Fibroblast of gingiva (primary cell): ENCODE measurements around the gene ATOH8.
A peak's percentile ranks its signal among the peaks of the same experiment; 100 is the strongest.

Experiments used
- DNase-seq: peaks from one replicate; pipeline ENCODE4 v3.0.0-alpha.2; 2011; ENCODE audit warnings: low read depth

The ATOH8 gene

GRCh38 chr2:85770786-85771409 is 17.1 kb downstream of the ATOH8 start:
- DNase-seq, result no peak

GRCh38 chr2:85771486-85771885 is 17.7 kb downstream of the ATOH8 start:
- DNase-seq, result no peak

GRCh38 chr2:85772019-85772745 is 18.4 kb downstream of the ATOH8 start:
- DNase-seq, result peak; percentile 100

GRCh38 chr2:85772841-85773491 is 19.2 kb downstream of the ATOH8 start:
- no peak for DNase-seq

GRCh38 chr2:85773692-85774091 is 19.9 kb downstream of the ATOH8 start:
- no peak for DNase-seq

GRCh38 chr2:85774126-85774978 is 20.6 kb downstream of the ATOH8 start:
- DNase-seq, result no peak

- no peak for DNase-seq
Measured at GRCh38 chr2:85775406-85776381, 21.9 kb downstream of the ATOH8 start.

- no peak for DNase-seq
Measured at GRCh38 chr2:85776672-85777071, 22.9 kb downstream of the ATOH8 start.

- DNase-seq, result no peak
Measured at GRCh38 chr2:85777441-85777861, 23.7 kb downstream of the ATOH8 start.

GRCh38 chr2:85778646-85779379 is 25.0 kb downstream of the ATOH8 start:
- DNase-seq, result no peak

GRCh38 chr2:85779641-85780315 is 26.0 kb downstream of the ATOH8 start:
- DNase-seq, result peak; percentile 53

- no peak for DNase-seq
Measured at GRCh38 chr2:85780316-85781012, 26.7 kb downstream of the ATOH8 start.

- DNase-seq, result no peak
Measured at GRCh38 chr2:85781013-85781332, 27.2 kb downstream of the ATOH8 start.

GRCh38 chr2:85783796-85784195 is 30.0 kb downstream of the ATOH8 start:
- DNase-seq, result no peak

- DNase-seq, result no peak
Measured at GRCh38 chr2:85784474-85784986, 30.7 kb downstream of the ATOH8 start.

- DNase-seq, result peak; percentile 80
Measured at GRCh38 chr2:85785027-85785822, 31.4 kb downstream of the ATOH8 start.

- no peak for DNase-seq
Measured at GRCh38 chr2:85785871-85786270, 32.1 kb downstream of the ATOH8 start.

- DNase-seq, result no peak
Measured at GRCh38 chr2:85786444-85786843, 32.7 kb downstream of the ATOH8 start.
